Adrenal gland (tissue), 5 donors: Measurements from ENCODE around the gene FXR2.
"Not testable (repeated sequence)": the region's sequence is repeated elsewhere in the genome, so short reads cannot be mapped to it uniquely, and the experiment has no call there.

Experiments
- POLR2A ChIP-seq, 2 donors: fragments of 450-650 bp; IDR thresholded peaks; one replicate each; pipeline ENCODE4 v1.6.1; 2017; ENCODE audit warnings: antibody characterized with exemption in 2 of 2, mild to moderate bottlenecking in 2 of 2, moderate library complexity in 1 of 2
- TF ChIP-seq, protein P1 (sequence below), 6 experiments: fragments of 450-650 bp in 4 of 6; fragments of 200-600 bp in 2 of 6; sonication (generic) in 1 of 6; IDR thresholded peaks; 1 replicate in 5 of 6; 2 replicates in 1 of 6; pipeline versions ENCODE4 v1.5.1 to v1.8.0; 2016 to 2021; ENCODE audit warnings: antibody characterized with exemption in 6 of 6, mild to moderate bottlenecking in 2 of 6, moderate library complexity in 1 of 6
- donor health status: DM: no; HTN: no; CAD: no.

DNA sequence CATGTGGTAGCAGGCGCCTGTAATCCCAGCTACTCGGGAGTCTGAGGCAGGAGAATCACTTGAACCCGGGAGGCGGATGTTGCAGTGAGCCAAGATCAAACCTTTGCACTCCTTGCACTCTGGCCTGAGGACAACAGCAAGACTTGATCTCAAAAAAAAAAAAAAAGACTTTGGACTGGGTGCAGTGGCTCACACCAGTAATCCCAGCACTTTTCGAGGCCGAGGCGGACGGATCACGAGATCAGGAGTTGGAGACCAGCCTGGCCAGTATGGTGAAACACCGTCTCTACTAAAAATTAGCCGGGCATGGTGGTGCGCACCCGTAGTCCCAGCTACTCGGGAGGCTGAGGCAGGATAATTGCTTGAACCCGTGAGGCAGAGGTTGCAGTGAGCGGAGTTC is 11.1 kb upstream of the FXR2 start:
- TF ChIP-seq, protein P1, sequence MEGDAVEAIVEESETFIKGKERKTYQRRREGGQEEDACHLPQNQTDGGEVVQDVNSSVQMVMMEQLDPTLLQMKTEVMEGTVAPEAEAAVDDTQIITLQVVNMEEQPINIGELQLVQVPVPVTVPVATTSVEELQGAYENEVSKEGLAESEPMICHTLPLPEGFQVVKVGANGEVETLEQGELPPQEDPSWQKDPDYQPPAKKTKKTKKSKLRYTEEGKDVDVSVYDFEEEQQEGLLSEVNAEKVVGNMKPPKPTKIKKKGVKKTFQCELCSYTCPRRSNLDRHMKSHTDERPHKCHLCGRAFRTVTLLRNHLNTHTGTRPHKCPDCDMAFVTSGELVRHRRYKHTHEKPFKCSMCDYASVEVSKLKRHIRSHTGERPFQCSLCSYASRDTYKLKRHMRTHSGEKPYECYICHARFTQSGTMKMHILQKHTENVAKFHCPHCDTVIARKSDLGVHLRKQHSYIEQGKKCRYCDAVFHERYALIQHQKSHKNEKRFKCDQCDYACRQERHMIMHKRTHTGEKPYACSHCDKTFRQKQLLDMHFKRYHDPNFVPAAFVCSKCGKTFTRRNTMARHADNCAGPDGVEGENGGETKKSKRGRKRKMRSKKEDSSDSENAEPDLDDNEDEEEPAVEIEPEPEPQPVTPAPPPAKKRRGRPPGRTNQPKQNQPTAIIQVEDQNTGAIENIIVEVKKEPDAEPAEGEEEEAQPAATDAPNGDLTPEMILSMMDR (IDR thresholded peaks at IDR 0.05), result not testable (repeated sequence)
- not testable (repeated sequence) for TF ChIP-seq POLR2A (IDR thresholded peaks at IDR 0.05)
